GM12878 (cell line): ENCODE measurements around the gene F2RL3. TPM values are rescaled to one million over a fixed set of nuclear protein-coding genes. Genes with fewer than 3 reads are reported as not detected.

Experiments
- ATAC-seq: fragments of 200-7000 bp; cut with Tn5 transposase; 3 replicates; pipeline ENCODE4 v1.9.1; 2020; ENCODE audit warnings: mild to moderate bottlenecking, moderate library complexity
- BruUV-seq: library from RNA; stranded (reverse); fragments of 400-500 nt; replicated peaks from 2 replicates; lab custom pipeline; 2021; lab: Mats Ljungman, UMichigan
- CTCF ChIA-PET: fragments of 300-600 bp; sonication (Branson Sonifier 250); formaldehyde crosslinking; extraction: SDS; loops from one replicate; lab custom pipeline; 2021; ENCODE audit warnings: inconsistent platforms; lab: Yijun Ruan, JAX
- POLR2A ChIA-PET: fragments of 350-600 bp; formaldehyde crosslinking; extraction: SDS; loops from one replicate; lab custom pipeline; 2021; ENCODE audit warnings: inconsistent platforms; lab: Charles Lee
- RAD21 ChIA-PET: fragments of 300-600 bp; sonication (Branson Sonifier 250); formaldehyde crosslinking; loops from one replicate; lab custom pipeline; 2023; ENCODE audit warnings: antibody characterized with exemption; ENCODE audit not compliant: unreplicated experiment; lab: Charles Lee
- SMC1A ChIA-PET: fragments of 300-600 bp; sonication (Branson Sonifier 250); formaldehyde crosslinking; loops from one replicate; lab custom pipeline; 2023; ENCODE audit not compliant: unreplicated experiment, uncharacterized antibody; lab: Charles Lee
- DNase-seq: peaks from one replicate; pipeline ENCODE4 v3.0.0-alpha.2; 2011; ENCODE audit warnings: low read depth, low spot score
- FAIRE-seq: peaks from 3 replicates; lab custom pipeline; 2011; peaks lifted over from hg19 to GRCh38; lab: Jason Lieb, UNC
- H2AFZ ChIP-seq: 2 replicates; pipeline ENCODE4 v1.6.0; 2011; ENCODE audit warnings: low read depth, low read length, control low read depth; ENCODE audit not compliant: control insufficient read depth
- H3K27ac ChIP-seq: 2 replicates; pipeline ENCODE4 v1.5.1; 2011; ENCODE audit warnings: control low read depth; ENCODE audit not compliant: control insufficient read depth, insufficient read depth
- H3K27me3 ChIP-seq, 2 experiments: replicated peaks in 1 of 2; 2 replicates each; pipeline versions ENCODE4 v1.6.0 to v1.6.1; 2011; ENCODE audit warnings: low read length in 1 of 2; ENCODE audit not compliant: control insufficient read depth in 2 of 2, insufficient read depth in 2 of 2
- H3K36me3 ChIP-seq, 2 experiments: 2 replicates each; pipeline ENCODE4 v1.5.1; 2011; ENCODE audit warnings: low read length in 1 of 2; ENCODE audit not compliant: control insufficient read depth in 2 of 2, insufficient read depth in 2 of 2
- H3K4me1 ChIP-seq: 2 replicates; pipeline ENCODE4 v1.6.1; 2011; ENCODE audit warnings: mild to moderate bottlenecking, low read length, moderate library complexity, mixed read lengths; ENCODE audit not compliant: control insufficient read depth, insufficient read depth
- H3K4me2 ChIP-seq: 2 replicates; pipeline ENCODE4 v1.6.0; 2011; ENCODE audit warnings: control low read depth; ENCODE audit not compliant: control insufficient read depth, insufficient read depth
- H3K4me3 ChIP-seq: fragments of 200-600 bp; sonication (generic); 2 replicates; pipeline ENCODE4 v1.5.1; 2016
- H3K79me2 ChIP-seq: 2 replicates; pipeline ENCODE4 v1.6.0; 2011; ENCODE audit warnings: low read length; ENCODE audit not compliant: control insufficient read depth, insufficient read depth
- H3K9ac ChIP-seq: 2 replicates; pipeline ENCODE4 v1.8.0; 2011; ENCODE audit warnings: low read length, control low read depth, mixed read lengths; ENCODE audit not compliant: control insufficient read depth, insufficient read depth
- H3K9me3 ChIP-seq: replicated peaks from 3 replicates; pipeline ENCODE4 v1.5.1; 2011; ENCODE audit warnings: mild to moderate bottlenecking, low read length; ENCODE audit not compliant: control insufficient read depth, insufficient read depth
- H4K20me1 ChIP-seq: 2 replicates; pipeline ENCODE4 v1.6.0; 2011; ENCODE audit not compliant: control insufficient read depth, insufficient read depth
- RELA ChIP-seq: fragments of 450-650 bp; IDR thresholded peaks from 2 replicates; pipeline ENCODE4 v1.8.0; 2014; ENCODE audit warnings: borderline replicate concordance; ENCODE audit not compliant: partially characterized antibody
- STAT1 ChIP-seq: fragments of 450-650 bp; conservative IDR thresholded peaks from 2 replicates; pipeline ENCODE4 v1.6.1; 2014; ENCODE audit warnings: antibody characterized with exemption, mild to moderate bottlenecking
- WGBS: methylation state at CpG from one replicate; pipeline ENCODE4 v1.1.6; 2016; ENCODE audit warnings: low lambda C conversion rate; ENCODE audit not compliant: insufficient replicate concordance, insufficient coverage; ENCODE audit errors: missing lambda C conversion rate; 5-methylcytosine and 5-hydroxymethylcytosine counted together
- in situ Hi-C: fragments of 300-500 bp; cut with MboI; formaldehyde crosslinking; loops from 9 replicates; pipeline ENCODE4 v1.14.3; 2018; ENCODE audit warnings: mixed read lengths
- intact Hi-C: fragments of 100-400 bp; cut with micrococcal nuclease; formaldehyde crosslinking; loops from one replicate; pipeline ENCODE4 v1.14.2; 2022; ENCODE audit not compliant: unreplicated experiment
- polyA plus RNA-seq, 11 experiments: library from polyadenylated mRNA; depleted of rRNA in 4 of 11; unstranded in 6 of 11; stranded (reverse) in 5 of 11; fragments of >200 nt; fragmentation: Nextera tagmentation in 4 of 11; fragmentation: Illumina TruSeq in 1 of 11; extraction: Ambion mirVana in 4 of 11; extraction: Trizol in 1 of 11; gene quantifications; 1 replicate in 1 of 11; 2 replicates in 10 of 11; pipeline versions ENCODE4 v1.2.1 to v1.2.3, GENCODE V29; 2011 to 2016; ENCODE audit warnings: inconsistent platforms in 2 of 11, missing spikeins in 2 of 11, low read depth in 1 of 11
- total RNA-seq, 4 experiments: library from RNA; depleted of rRNA in 3 of 4; stranded (reverse); fragments of >200 nt in 3 of 4; fragmentation: Illumina TruSeq in 1 of 4; extraction: Trizol in 1 of 4; gene quantifications; 2 replicates each; pipeline versions ENCODE4 v1.2.1 to v1.2.3, GENCODE V29; 2013 to 2021
- TF ChIP-seq, protein P1 (sequence below): IDR thresholded peaks from 2 replicates; pipeline ENCODE4 v1.6.1; 2012; ENCODE audit warnings: low read depth, low read length, improper control_type of control experiment
- TF ChIP-seq, protein P2 (sequence below): fragments of 450-650 bp; conservative IDR thresholded peaks from 2 replicates; pipeline ENCODE4 v1.6.1; 2017; ENCODE audit warnings: mild to moderate bottlenecking, moderate library complexity

F2RL3 gene
- total and polyA plus RNA-seq, 10 of the 15 experiments (the other 5 are each of a cell fraction or from before 2014, with no cell fraction given), result 0.01 to 1.2 (median 0.29) TPM

DNA sequence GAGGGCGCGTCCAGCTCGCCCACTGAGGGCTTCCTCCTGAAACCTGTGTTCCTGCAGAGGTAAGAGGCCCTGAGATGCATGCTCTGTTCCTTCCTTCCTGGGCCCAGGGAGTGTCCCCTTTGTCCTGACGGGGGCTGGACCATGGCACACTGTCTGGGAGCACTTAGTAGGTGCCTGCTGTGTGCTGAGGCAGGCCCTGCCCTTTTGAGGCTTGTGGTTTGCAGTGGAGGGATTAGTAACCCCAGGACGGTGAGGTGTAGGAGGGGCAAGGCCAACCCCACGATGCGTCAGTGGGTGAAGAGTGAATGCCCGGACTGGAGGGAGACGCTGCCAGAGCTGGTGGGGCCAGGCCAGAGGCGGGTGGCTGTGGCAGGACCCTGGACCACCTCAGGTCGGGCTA, 11.2 kb upstream of the F2RL3 start:
- intact Hi-C loops, result no loop called here
- ChIA-PET POLR2A (no interaction called here), RAD21 (no interaction called here), CTCF (no interaction called here), SMC1A (no interaction called here)
- Histone ChIP-seq H2AFZ (no peak overlapping the region), H3K79me2 (no peaks in the 10 kb centered on the region), H4K20me1 (no peaks in the 10 kb centered on the region), H3K9me3 (peaks cover 24% of the 10 kb centered on the region; the same call in 2 of the 3 replicates), H3K36me3 (peaks cover 7 to 40% of the 10 kb centered on the region in 2 experiments), H3K9ac (no peak overlapping the region), H3K4me1 (peaks cover 6% of the 10 kb centered on the region), H3K27ac (no peak overlapping the region), H3K4me2 (no peak overlapping the region), H3K27me3 (no peaks in the 10 kb centered on the region), H3K4me3 (no peak overlapping the region)
- ATAC-seq, result no peak
- no peak for FAIRE-seq
- 79% methylated on average over 11 of the region's 11 CpGs for WGBS
- no peak for DNase-seq
- BruUV-seq, result no TSS peak
- in situ Hi-C loops, result no loop called here
- TF ChIP-seq, protein P1, sequence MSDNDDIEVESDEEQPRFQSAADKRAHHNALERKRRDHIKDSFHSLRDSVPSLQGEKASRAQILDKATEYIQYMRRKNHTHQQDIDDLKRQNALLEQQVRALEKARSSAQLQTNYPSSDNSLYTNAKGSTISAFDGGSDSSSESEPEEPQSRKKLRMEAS, result no peak
- TF ChIP-seq STAT1 (no peak), RELA (no peak)
- TF ChIP-seq, protein P2, sequence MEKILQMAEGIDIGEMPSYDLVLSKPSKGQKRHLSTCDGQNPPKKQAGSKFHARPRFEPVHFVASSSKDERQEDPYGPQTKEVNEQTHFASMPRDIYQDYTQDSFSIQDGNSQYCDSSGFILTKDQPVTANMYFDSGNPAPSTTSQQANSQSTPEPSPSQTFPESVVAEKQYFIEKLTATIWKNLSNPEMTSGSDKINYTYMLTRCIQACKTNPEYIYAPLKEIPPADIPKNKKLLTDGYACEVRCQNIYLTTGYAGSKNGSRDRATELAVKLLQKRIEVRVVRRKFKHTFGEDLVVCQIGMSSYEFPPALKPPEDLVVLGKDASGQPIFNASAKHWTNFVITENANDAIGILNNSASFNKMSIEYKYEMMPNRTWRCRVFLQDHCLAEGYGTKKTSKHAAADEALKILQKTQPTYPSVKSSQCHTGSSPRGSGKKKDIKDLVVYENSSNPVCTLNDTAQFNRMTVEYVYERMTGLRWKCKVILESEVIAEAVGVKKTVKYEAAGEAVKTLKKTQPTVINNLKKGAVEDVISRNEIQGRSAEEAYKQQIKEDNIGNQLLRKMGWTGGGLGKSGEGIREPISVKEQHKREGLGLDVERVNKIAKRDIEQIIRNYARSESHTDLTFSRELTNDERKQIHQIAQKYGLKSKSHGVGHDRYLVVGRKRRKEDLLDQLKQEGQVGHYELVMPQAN, result no peak
